ENCODE measurements around the gene SLC7A5.
"Not testable (repeated sequence)": the region's sequence is repeated elsewhere in the genome, so short reads cannot be mapped to it uniquely, and the experiment has no call there.

The SLC7A5 gene

GRCh38 chr16:87834005-87834667 lies 35.2 kb downstream of the SLC7A5 start:
- no peak for DNase-seq (ENCODE audit: low read depth in 3 of 3)

GRCh38 chr16:87833548-87833947 lies 35.8 kb downstream of the SLC7A5 start:
- no peak for DNase-seq (ENCODE audit: low read depth in 3 of 3)

GRCh38 chr16:87832741-87833502 lies 36.4 kb downstream of the SLC7A5 start:
- DNase-seq (ENCODE audit: low read depth in 3 of 3) = no peak

GRCh38 chr16:87832137-87832527 lies 37.2 kb downstream of the SLC7A5 start:
- no peak for DNase-seq (ENCODE audit: low read depth in 3 of 3)

- no peak for DNase-seq (ENCODE audit: low read depth in 3 of 3)
These were observed 37.7 kb downstream of the SLC7A5 start for GRCh38 chr16:87831421-87832136.

GRCh38 chr16:87830673-87831420 lies 38.5 kb downstream of the SLC7A5 start:
- DNase-seq (ENCODE audit: low read depth in 3 of 3) = no peak

- DNase-seq (ENCODE audit: low read depth in 3 of 3) = no peak
These were observed 39.2 kb downstream of the SLC7A5 start for GRCh38 chr16:87829988-87830672.

GRCh38 chr16:87829622-87829980 lies 39.7 kb downstream of the SLC7A5 start:
- no peak for DNase-seq (ENCODE audit: low read depth in 3 of 3)

- DNase-seq (ENCODE audit: low read depth in 3 of 3) = no peak
These were observed 40.2 kb downstream of the SLC7A5 start for GRCh38 chr16:87828907-87829621.

- DNase-seq (ENCODE audit: low read depth in 3 of 3) = no peak
These were observed 41.0 kb downstream of the SLC7A5 start for GRCh38 chr16:87828071-87828906.

- not testable (repeated sequence) for DNase-seq (ENCODE audit: low read depth in 3 of 3)
These were observed 41.8 kb downstream of the SLC7A5 start for GRCh38 chr16:87827588-87827915.

GRCh38 chr16:87826798-87827587 lies 42.3 kb downstream of the SLC7A5 start:
- no peak for DNase-seq (ENCODE audit: low read depth in 3 of 3)

GRCh38 chr16:87826407-87826797 lies 42.9 kb downstream of the SLC7A5 start:
- not testable (repeated sequence) for DNase-seq (ENCODE audit: low read depth in 3 of 3)

- DNase-seq (ENCODE audit: low read depth in 3 of 3) = not testable (repeated sequence)
These were observed 43.5 kb downstream of the SLC7A5 start for GRCh38 chr16:87825842-87826120.

GRCh38 chr16:87824991-87825841 lies 44.1 kb downstream of the SLC7A5 start:
- no peak for DNase-seq (ENCODE audit: low read depth in 3 of 3)

- no peak for DNase-seq (ENCODE audit: low read depth in 3 of 3)
These were observed 45.0 kb downstream of the SLC7A5 start for GRCh38 chr16:87824016-87824990.

- DNase-seq (ENCODE audit: low read depth in 3 of 3) = no peak
These were observed 46.0 kb downstream of the SLC7A5 start for GRCh38 chr16:87823181-87823929.

Measured in stimulated activated CD4-positive, alpha-beta T cell treated with anti-CD3 and anti-CD28 coated beads, TNF-alpha, amount 100 ng/mL, for 24 hours (primary cell).